GM18870 (cell line): ENCODE data around the gene GRB2.
"Not testable (repeated sequence)": the region's sequence is repeated elsewhere in the genome, so short reads cannot be mapped to it uniquely, and the experiment has no call there.

Source experiments
- ATAC-seq: cut with Tn5 transposase; IDR thresholded peaks from one replicate; pipeline ENCODE4 v1.9.1; 2021; ENCODE audit warnings: moderate library complexity; ENCODE audit not compliant: unreplicated experiment

The GRB2 gene

GRCh38 chr17:75405365-75406221 lies at the start of gene GRB2:
Gene GRB2, minus strand, starts transcription at chr17:75405678. Its CDS starts 12,050 bp downstream, at chr17:75393628.
- ATAC-seq, result peak; percentile 60

- ATAC-seq, result not testable (repeated sequence)
Measured at GRCh38 chr17:75454672-75455071, 49.2 kb upstream of the GRB2 start.

- no peak for ATAC-seq
Measured at GRCh38 chr17:75454193-75454592, 48.7 kb upstream of the GRB2 start.

- ATAC-seq, result no peak
Measured at GRCh38 chr17:75450270-75450669, 44.8 kb upstream of the GRB2 start.

- ATAC-seq, result no peak
Measured at GRCh38 chr17:75447951-75448856, 42.7 kb upstream of the GRB2 start.

- ATAC-seq, result not testable (repeated sequence)
Measured at GRCh38 chr17:75445896-75446295, 40.4 kb upstream of the GRB2 start.

GRCh38 chr17:75445296-75445695 lies 39.8 kb upstream of the GRB2 start:
- ATAC-seq, result no peak

GRCh38 chr17:75442168-75443103 lies 37.0 kb upstream of the GRB2 start:
- no peak for ATAC-seq

GRCh38 chr17:75440738-75441448 lies 35.4 kb upstream of the GRB2 start:
- no peak for ATAC-seq

GRCh38 chr17:75439287-75439686 lies 33.8 kb upstream of the GRB2 start:
- ATAC-seq, result no peak

GRCh38 chr17:75437404-75437803 lies 31.9 kb upstream of the GRB2 start:
- ATAC-seq, result not testable (repeated sequence)

GRCh38 chr17:75434433-75434832 lies 29.0 kb upstream of the GRB2 start:
- ATAC-seq, result not testable (repeated sequence)

- ATAC-seq, result no peak
Measured at GRCh38 chr17:75433218-75433783, 27.8 kb upstream of the GRB2 start.

- no peak for ATAC-seq
Measured at GRCh38 chr17:75430159-75430974, 24.9 kb upstream of the GRB2 start.

GRCh38 chr17:75428543-75429469 lies 23.3 kb upstream of the GRB2 start:
- no peak for ATAC-seq

- no peak for ATAC-seq
Measured at GRCh38 chr17:75418531-75418930, 13.1 kb upstream of the GRB2 start.

GRCh38 chr17:75417054-75417580 lies 11.6 kb upstream of the GRB2 start:
- no peak for ATAC-seq
